Gastroesophageal sphincter (tissue), 4 donors: ENCODE data around the gene CEP83. TPM values are rescaled to one million over a fixed set of nuclear protein-coding genes. Genes with fewer than 3 reads are reported as not detected.
"Not testable (repeated sequence)": the region's sequence is repeated elsewhere in the genome, so short reads cannot be mapped to it uniquely, and the experiment has no call there.

Source experiments
- ATAC-seq: fragments of 150-250 bp; one replicate; pipeline ENCODE4 v1.9.1; 2016; ENCODE audit warnings: mild to moderate bottlenecking, moderate library complexity
- H3K27ac ChIP-seq, 4 donors: fragments of 200-600 bp; sonication (generic) in 3 of 4; 1 replicate in 3 of 4; 2 replicates in 1 of 4; pipeline ENCODE4 v1.5.1; 2016 to 2019
- H3K27me3 ChIP-seq: fragments of 200-600 bp; sonication (generic); one replicate; pipeline ENCODE4 v1.5.1; 2019
- H3K36me3 ChIP-seq, 2 donors: fragments of 200-600 bp; sonication (generic); one replicate each; pipeline ENCODE4 v1.5.1; 2019; ENCODE audit warnings: control low read depth in 1 of 2
- H3K4me1 ChIP-seq, 3 donors: fragments of 200-600 bp; sonication (generic); 1 replicate in 2 of 3; 2 replicates in 1 of 3; pipeline ENCODE4 v1.5.1; 2016 to 2019; ENCODE audit warnings: control low read depth in 2 of 3
- H3K4me3 ChIP-seq, 2 donors: fragments of 200-600 bp; sonication (generic); one replicate each; pipeline ENCODE4 v1.5.1; 2019; ENCODE audit warnings: mild to moderate bottlenecking in 1 of 2, moderate library complexity in 1 of 2
- H3K9me3 ChIP-seq, 3 donors: fragments of 200-600 bp; sonication (generic); one replicate each; pipeline ENCODE4 v1.5.1; 2017 to 2019; ENCODE audit warnings: control low read depth in 2 of 3
- CTCF ChIP-seq, 4 experiments: fragments of 200-600 bp in 2 of 4; fragments of 450-650 bp in 2 of 4; sonication (generic) in 1 of 4; IDR thresholded peaks; one replicate each; pipeline ENCODE4 v1.5.1; 2017 to 2019; ENCODE audit warnings: antibody characterized with exemption in 4 of 4, mild to moderate bottlenecking in 2 of 4, moderate library complexity in 2 of 4
- EP300 ChIP-seq: sonication (generic); formaldehyde crosslinking; IDR thresholded peaks from one replicate; pipeline ENCODE4 v1.6.1; 2017; ENCODE audit warnings: antibody characterized with exemption, mild to moderate bottlenecking
- POLR2A ChIP-seq, 2 donors: fragments of 450-650 bp; IDR thresholded peaks; one replicate each; pipeline ENCODE4 v1.6.1; 2017; ENCODE audit warnings: antibody characterized with exemption in 2 of 2, mild to moderate bottlenecking in 2 of 2, moderate library complexity in 1 of 2
- POLR2AphosphoS5 ChIP-seq: sonication (generic); formaldehyde crosslinking; IDR thresholded peaks from one replicate; pipeline ENCODE4 v1.6.1; 2017; ENCODE audit warnings: antibody characterized with exemption
- WGBS, 2 donors: methylation state at CpG; one replicate each; pipeline ENCODE4 v1.1.5; 2018; ENCODE audit warnings: low coverage in 1 of 2; 5-methylcytosine and 5-hydroxymethylcytosine counted together
- total RNA-seq, 4 donors: library from RNA; depleted of rRNA; stranded (reverse); fragments of >200 nt; gene quantifications; one replicate each; pipeline ENCODE4 v1.1.0, GENCODE V29; 2016

Gene CEP83
- total RNA-seq, 4 donors from 2014 or later = 6.3 to 24.8 (median 11.3) TPM

DNA sequence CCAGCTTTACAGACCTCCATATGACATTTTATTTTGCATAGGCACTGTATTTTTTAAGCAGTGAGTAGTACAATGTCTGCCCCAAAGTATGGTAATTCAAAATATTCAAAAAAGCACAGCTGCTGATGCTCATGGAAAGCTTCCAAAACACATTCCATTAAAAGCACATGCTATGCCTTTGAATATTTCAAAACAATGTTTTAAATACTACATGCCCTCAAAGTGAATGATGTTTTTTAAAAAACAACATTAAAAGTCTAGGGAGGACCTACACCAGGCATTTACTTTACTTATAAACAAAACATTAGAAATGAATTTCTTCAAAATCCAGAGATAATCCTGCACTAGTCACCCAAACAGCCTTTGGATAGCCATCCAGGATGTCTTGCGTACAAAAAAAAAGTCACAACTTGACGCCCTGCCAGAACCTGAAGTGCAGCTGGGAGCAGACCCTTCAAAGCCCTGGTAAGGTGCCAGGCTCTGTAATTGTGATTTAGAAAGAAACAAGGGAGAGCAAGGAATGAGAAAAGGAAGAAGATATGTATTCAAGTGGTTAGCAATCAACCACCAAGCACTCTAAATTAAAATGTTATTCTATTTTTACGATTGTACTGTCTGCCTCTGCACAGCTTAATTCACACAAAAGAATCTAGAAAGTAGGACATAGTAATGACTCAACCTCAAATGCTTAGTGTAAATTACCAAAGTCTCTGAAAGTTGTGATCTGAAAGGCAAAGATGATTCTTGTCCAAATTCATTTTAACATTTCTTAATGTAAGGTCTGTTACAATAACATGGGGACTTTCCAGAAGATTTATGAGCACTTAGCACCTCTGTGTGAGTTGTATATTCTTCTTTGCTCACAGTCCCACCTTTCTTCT lies 31.9 kb downstream of the CEP83 start:
- no peaks in the 10 kb centered on the region for H3K27me3 ChIP-seq
- peaks cover 0 to 16% (median 0%) of the 10 kb centered on the region in 3 donors for H3K9me3 ChIP-seq
- no peak overlapping the region for H3K4me3 ChIP-seq
- H3K27ac ChIP-seq = peak overlapping the region; percentile 54 to 81 (median 58)
- WGBS, 2 donors = 2 to 4% methylated on average over 3 of the region's 3 CpGs
- ATAC-seq = peak; percentile 84
- H3K4me1 ChIP-seq = peaks cover 6 to 34% (median 6%) of the 10 kb centered on the region in 3 donors
- TF ChIP-seq POLR2AphosphoS5 (peak; percentile 78), EP300 (no peak)
- no peaks in the 10 kb centered on the region for H3K36me3 ChIP-seq

DNA sequence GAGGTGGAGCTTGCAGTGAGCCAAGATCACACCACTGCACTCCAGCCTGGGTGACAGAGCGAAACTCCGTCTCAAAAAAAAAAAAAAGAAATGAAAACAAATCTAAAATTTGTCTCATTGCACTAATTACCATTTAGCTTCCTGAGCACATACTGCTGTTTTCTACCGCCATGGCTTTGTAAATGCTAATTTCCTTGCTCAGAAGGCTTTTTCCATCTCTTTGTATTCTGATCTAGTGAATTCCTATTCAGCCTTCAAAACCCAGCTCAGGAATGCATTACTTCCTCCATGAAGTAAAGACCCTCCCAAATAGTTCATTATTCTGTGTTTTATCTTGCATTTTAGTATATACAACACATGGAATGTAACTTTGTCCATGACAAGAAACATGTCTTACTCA lies 33.6 kb downstream of the CEP83 start:
- H3K4me3 ChIP-seq = no peak overlapping the region
- no peak overlapping the region for H3K27ac ChIP-seq
- TF ChIP-seq POLR2A (IDR thresholded peaks at IDR 0.05) = no peak
- no peak for TF ChIP-seq EP300
- TF ChIP-seq POLR2AphosphoS5 = no peak
- no peak for TF ChIP-seq CTCF (IDR thresholded peaks at IDR 0.05)

DNA sequence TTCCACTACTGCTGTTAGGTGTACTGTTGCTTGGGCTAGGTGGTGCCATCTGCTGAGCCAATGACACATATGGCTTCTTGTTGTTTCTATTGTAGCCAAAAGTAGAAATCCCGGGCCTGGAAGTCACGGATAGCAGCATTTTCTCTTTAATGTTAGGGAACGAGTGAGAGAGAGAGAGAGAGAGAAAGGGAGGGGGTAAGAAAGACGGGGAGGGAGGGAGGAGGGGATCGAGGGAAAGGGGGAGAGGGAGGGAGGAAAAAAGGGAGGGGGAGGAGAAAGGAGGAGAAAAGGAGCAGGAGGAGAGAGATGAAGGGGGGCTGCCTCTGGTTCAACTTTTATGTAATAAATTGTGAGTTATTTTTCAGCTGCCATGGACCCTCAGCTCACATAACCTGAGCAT lies 34.8 kb downstream of the CEP83 start:
- not testable (repeated sequence) for H3K36me3 ChIP-seq, H3K27ac ChIP-seq, H3K27me3 ChIP-seq, ATAC-seq
- H3K4me3 ChIP-seq = peak overlapping the region in 1 of 2 donors; percentile 24
- H3K4me1 ChIP-seq = peaks cover 6 to 34% (median 6%) of the 10 kb centered on the region in 3 donors
- H3K9me3 ChIP-seq = peaks cover 0 to 33% (median 0%) of the 10 kb centered on the region in 3 donors
- WGBS, 2 donors = 94% methylated on average over 3 of the region's 5 CpGs; no CpG with 5 or more reads in 1 of the 2 donors

More for the DNA sequence above, 33.6 kb downstream of the CEP83 start:
- Histone ChIP-seq H3K9me3 (peaks cover 0 to 32% (median 0%) of the 10 kb centered on the region in 3 donors), H3K4me1 (peaks cover 6 to 34% (median 6%) of the 10 kb centered on the region in 3 donors), H3K36me3 (no peaks in the 10 kb centered on the region), H3K27me3 (no peaks in the 10 kb centered on the region)
- WGBS, 2 donors = 97 to 100% methylated on average over 3 of the region's 3 CpGs
- ATAC-seq = no peak

- Histone ChIP-seq H3K4me3 (no peak overlapping the region), H3K36me3 (no peaks in the 10 kb centered on the region), H3K4me1 (peaks cover 0 to 8% (median 0%) of the 10 kb centered on the region in 3 donors), H3K27me3 (no peaks in the 10 kb centered on the region), H3K9me3 (peaks cover 0 to 26% (median 0%) of the 10 kb centered on the region in 3 donors), H3K27ac (no peak overlapping the region)
- WGBS, 2 donors = 96 to 98% methylated on average over 3 to 5 of the region's 5 CpGs
- no peak for TF ChIP-seq POLR2AphosphoS5
- TF ChIP-seq CTCF (IDR thresholded peaks at IDR 0.05) = no peak
- TF ChIP-seq POLR2A (IDR thresholded peaks at IDR 0.05) = no peak
- ATAC-seq = no peak
Observed at GRCh38 chr12:94421868-94422740, 37.6 kb downstream of the CEP83 start.

GRCh38 chr12:94418517-94418916 lies 41.1 kb downstream of the CEP83 start:
- H3K27ac ChIP-seq = no peak overlapping the region
- no peak overlapping the region for H3K4me3 ChIP-seq

More at GRCh38 chr12:94418517-94418916, 41.1 kb downstream of the CEP83 start:
- no peaks in the 10 kb centered on the region for H3K36me3 ChIP-seq
- ATAC-seq = no peak
- H3K27me3 ChIP-seq = no peaks in the 10 kb centered on the region
- TF ChIP-seq POLR2A (IDR thresholded peaks at IDR 0.05) (no peak), CTCF (IDR thresholded peaks at IDR 0.05) (no peak), EP300 (no peak), POLR2AphosphoS5 (no peak)
- no peaks in the 10 kb centered on the region for H3K4me1 ChIP-seq
- WGBS, 2 donors = 93 to 100% methylated on average over 1 of the region's 1 CpG
- peaks cover 0 to 26% (median 0%) of the 10 kb centered on the region in 3 donors for H3K9me3 ChIP-seq
